GM12878 (cell line): ENCODE measurements around the gene FNTB. TPM values are rescaled to one million over a fixed set of nuclear protein-coding genes. Genes with fewer than 3 reads are reported as not detected.

Experiments
- ATAC-seq: fragments of 200-7000 bp; cut with Tn5 transposase; 3 replicates; pipeline ENCODE4 v1.9.1; 2020; ENCODE audit warnings: mild to moderate bottlenecking, moderate library complexity
- BruUV-seq: library from RNA; stranded (reverse); fragments of 400-500 nt; replicated peaks from 2 replicates; lab custom pipeline; 2021; lab: Mats Ljungman, UMichigan
- CTCF ChIA-PET: fragments of 300-600 bp; sonication (Branson Sonifier 250); formaldehyde crosslinking; extraction: SDS; loops from one replicate; lab custom pipeline; 2021; ENCODE audit warnings: inconsistent platforms; lab: Yijun Ruan, JAX
- POLR2A ChIA-PET: fragments of 350-600 bp; formaldehyde crosslinking; extraction: SDS; loops from one replicate; lab custom pipeline; 2021; ENCODE audit warnings: inconsistent platforms; lab: Charles Lee
- RAD21 ChIA-PET: fragments of 300-600 bp; sonication (Branson Sonifier 250); formaldehyde crosslinking; loops from one replicate; lab custom pipeline; 2023; ENCODE audit warnings: antibody characterized with exemption; ENCODE audit not compliant: unreplicated experiment; lab: Charles Lee
- SMC1A ChIA-PET: fragments of 300-600 bp; sonication (Branson Sonifier 250); formaldehyde crosslinking; loops from one replicate; lab custom pipeline; 2023; ENCODE audit not compliant: unreplicated experiment, uncharacterized antibody; lab: Charles Lee
- DNase-seq: peaks from one replicate; pipeline ENCODE4 v3.0.0-alpha.2; 2011; ENCODE audit warnings: low read depth, low spot score
- FAIRE-seq: peaks from 3 replicates; lab custom pipeline; 2011; peaks lifted over from hg19 to GRCh38; lab: Jason Lieb, UNC
- H2AFZ ChIP-seq: 2 replicates; pipeline ENCODE4 v1.6.0; 2011; ENCODE audit warnings: low read depth, low read length, control low read depth; ENCODE audit not compliant: control insufficient read depth
- H3K27ac ChIP-seq: 2 replicates; pipeline ENCODE4 v1.5.1; 2011; ENCODE audit warnings: control low read depth; ENCODE audit not compliant: control insufficient read depth, insufficient read depth
- H3K27me3 ChIP-seq, 2 experiments: replicated peaks in 1 of 2; 2 replicates each; pipeline versions ENCODE4 v1.6.0 to v1.6.1; 2011; ENCODE audit warnings: low read length in 1 of 2; ENCODE audit not compliant: control insufficient read depth in 2 of 2, insufficient read depth in 2 of 2
- H3K36me3 ChIP-seq, 2 experiments: 2 replicates each; pipeline ENCODE4 v1.5.1; 2011; ENCODE audit warnings: low read length in 1 of 2; ENCODE audit not compliant: control insufficient read depth in 2 of 2, insufficient read depth in 2 of 2
- H3K4me1 ChIP-seq: 2 replicates; pipeline ENCODE4 v1.6.1; 2011; ENCODE audit warnings: mild to moderate bottlenecking, low read length, moderate library complexity, mixed read lengths; ENCODE audit not compliant: control insufficient read depth, insufficient read depth
- H3K4me2 ChIP-seq: 2 replicates; pipeline ENCODE4 v1.6.0; 2011; ENCODE audit warnings: control low read depth; ENCODE audit not compliant: control insufficient read depth, insufficient read depth
- H3K4me3 ChIP-seq: fragments of 200-600 bp; sonication (generic); 2 replicates; pipeline ENCODE4 v1.5.1; 2016
- H3K79me2 ChIP-seq: 2 replicates; pipeline ENCODE4 v1.6.0; 2011; ENCODE audit warnings: low read length; ENCODE audit not compliant: control insufficient read depth, insufficient read depth
- H3K9ac ChIP-seq: 2 replicates; pipeline ENCODE4 v1.8.0; 2011; ENCODE audit warnings: low read length, control low read depth, mixed read lengths; ENCODE audit not compliant: control insufficient read depth, insufficient read depth
- H3K9me3 ChIP-seq: replicated peaks from 3 replicates; pipeline ENCODE4 v1.5.1; 2011; ENCODE audit warnings: mild to moderate bottlenecking, low read length; ENCODE audit not compliant: control insufficient read depth, insufficient read depth
- H4K20me1 ChIP-seq: 2 replicates; pipeline ENCODE4 v1.6.0; 2011; ENCODE audit not compliant: control insufficient read depth, insufficient read depth
- BMI1 ChIP-seq: fragments of 450-650 bp; IDR thresholded peaks from 2 replicates; pipeline ENCODE4 v1.6.1; 2016; ENCODE audit warnings: mild to moderate bottlenecking, moderate library complexity, borderline replicate concordance
- EZH2 ChIP-seq: IDR thresholded peaks from 2 replicates; pipeline ENCODE4 v1.6.1; 2012; ENCODE audit warnings: low read depth, mild to moderate bottlenecking, control low read depth, inconsistent platforms, low read length, borderline replicate concordance; ENCODE audit not compliant: control insufficient read depth
- FOXK2 ChIP-seq: fragments of 450-650 bp; IDR thresholded peaks from 2 replicates; pipeline ENCODE4 v1.6.1; 2017; ENCODE audit warnings: mild to moderate bottlenecking, moderate library complexity
- MXI1 ChIP-seq: fragments of 150-350 bp; IDR thresholded peaks from 2 replicates; pipeline ENCODE4 v1.6.1; 2011; ENCODE audit warnings: low read depth, mild to moderate bottlenecking, inconsistent platforms, low read length, improper control_type of control experiment
- MYB ChIP-seq: fragments of 150-350 bp; IDR thresholded peaks from 2 replicates; pipeline ENCODE4 v1.6.1; 2014; ENCODE audit warnings: mild to moderate bottlenecking, low read depth, low read length, borderline replicate concordance
- PML ChIP-seq: IDR thresholded peaks from 2 replicates; pipeline ENCODE4 v1.6.1; 2012; ENCODE audit warnings: low read length, inconsistent platforms
- POU2F2 ChIP-seq: IDR thresholded peaks from 3 replicates; pipeline ENCODE4 v1.6.1; 2011; ENCODE audit warnings: low read depth, mild to moderate bottlenecking, low read length, borderline replicate concordance
- SREBF1 ChIP-seq: IDR thresholded peaks from 2 replicates; pipeline ENCODE4 v1.6.1; 2012; ENCODE audit warnings: mild to moderate bottlenecking, low read length
- ZZZ3 ChIP-seq: IDR thresholded peaks from 2 replicates; pipeline ENCODE4 v1.6.1; 2011; ENCODE audit warnings: low read depth; ENCODE audit not compliant: control insufficient read depth, insufficient read length
- WGBS: methylation state at CpG from one replicate; pipeline ENCODE4 v1.1.6; 2016; ENCODE audit warnings: low lambda C conversion rate; ENCODE audit not compliant: insufficient replicate concordance, insufficient coverage; ENCODE audit errors: missing lambda C conversion rate; 5-methylcytosine and 5-hydroxymethylcytosine counted together
- in situ Hi-C: fragments of 300-500 bp; cut with MboI; formaldehyde crosslinking; loops from 9 replicates; pipeline ENCODE4 v1.14.3; 2018; ENCODE audit warnings: mixed read lengths
- intact Hi-C: fragments of 100-400 bp; cut with micrococcal nuclease; formaldehyde crosslinking; loops from one replicate; pipeline ENCODE4 v1.14.2; 2022; ENCODE audit not compliant: unreplicated experiment
- polyA plus RNA-seq, 11 experiments: library from polyadenylated mRNA; depleted of rRNA in 4 of 11; unstranded in 6 of 11; stranded (reverse) in 5 of 11; fragments of >200 nt; fragmentation: Nextera tagmentation in 4 of 11; fragmentation: Illumina TruSeq in 1 of 11; extraction: Ambion mirVana in 4 of 11; extraction: Trizol in 1 of 11; gene quantifications; 1 replicate in 1 of 11; 2 replicates in 10 of 11; pipeline versions ENCODE4 v1.2.1 to v1.2.3, GENCODE V29; 2011 to 2016; ENCODE audit warnings: inconsistent platforms in 2 of 11, missing spikeins in 2 of 11, low read depth in 1 of 11
- total RNA-seq, 4 experiments: library from RNA; depleted of rRNA in 3 of 4; stranded (reverse); fragments of >200 nt in 3 of 4; fragmentation: Illumina TruSeq in 1 of 4; extraction: Trizol in 1 of 4; gene quantifications; 2 replicates each; pipeline versions ENCODE4 v1.2.1 to v1.2.3, GENCODE V29; 2013 to 2021
- TF ChIP-seq, protein P1 (sequence below): IDR thresholded peaks from 2 replicates; pipeline ENCODE4 v1.6.1; 2011; ENCODE audit warnings: borderline replicate concordance, low read depth, mild to moderate bottlenecking, moderate library complexity, mixed read lengths, low read length; ENCODE audit not compliant: insufficient read depth; ENCODE audit errors: extremely low read length
- TF ChIP-seq, protein P2 (sequence below): fragments of 150-350 bp; IDR thresholded peaks from 2 replicates; pipeline ENCODE4 v1.6.1; 2014; ENCODE audit warnings: mild to moderate bottlenecking, low read depth, low read length
- TF ChIP-seq, protein P3 (sequence below): fragments of 450-650 bp; IDR thresholded peaks from 2 replicates; pipeline ENCODE4 v1.6.1; 2017; ENCODE audit warnings: low read depth, mild to moderate bottlenecking, moderate library complexity

Gene FNTB
- total and polyA plus RNA-seq, 10 of the 15 experiments (the other 5 are each of a cell fraction or from before 2014, with no cell fraction given) = 10.4 to 25.1 (median 16.7) TPM

DNA sequence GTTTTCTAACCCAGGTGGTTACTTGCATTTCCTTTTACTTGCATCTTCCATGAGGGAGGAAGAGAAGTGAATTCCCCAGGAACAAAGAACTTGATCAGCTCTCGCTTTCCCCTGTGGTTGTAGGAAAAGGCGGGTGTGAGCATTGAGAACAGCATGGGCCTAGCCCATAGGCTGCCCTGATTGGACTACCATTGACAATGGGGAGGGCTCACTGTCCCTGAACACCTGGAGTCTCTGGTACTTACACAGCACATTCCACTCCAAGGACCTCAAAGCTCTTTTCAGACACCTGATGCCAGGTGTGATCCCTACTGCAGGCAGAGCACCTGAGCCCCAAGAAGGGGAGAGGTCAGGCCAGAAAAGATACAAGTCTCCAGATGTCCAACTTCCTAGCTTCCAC lies 90.6 kb downstream of the FNTB start:
- Histone ChIP-seq H3K36me3 (peaks cover 21 to 26% of the 10 kb centered on the region in 2 experiments), H3K4me2 (no peak overlapping the region), H4K20me1 (no peaks in the 10 kb centered on the region), H3K4me1 (no peaks in the 10 kb centered on the region), H3K9ac (no peak overlapping the region), H3K4me3 (no peak overlapping the region), H3K27ac (no peak overlapping the region), H3K9me3 (no peaks in the 10 kb centered on the region), H3K79me2 (no peaks in the 10 kb centered on the region; the same call in 1 of the 2 replicates), H3K27me3 (no peaks in the 10 kb centered on the region), H2AFZ (no peak overlapping the region)
- intact Hi-C loops (no loop called here), in situ Hi-C loops (no loop called here)
- CTCF ChIA-PET = no interaction called here
- RAD21 ChIA-PET = no interaction called here
- BruUV-seq = no TSS peak
- 100% methylated on average over 2 of the region's 2 CpGs for WGBS
- ATAC-seq (no peak), FAIRE-seq (no peak), DNase-seq (no peak)
- POLR2A ChIA-PET = no interaction called here
- SMC1A ChIA-PET = no interaction called here
- TF ChIP-seq, protein P1, sequence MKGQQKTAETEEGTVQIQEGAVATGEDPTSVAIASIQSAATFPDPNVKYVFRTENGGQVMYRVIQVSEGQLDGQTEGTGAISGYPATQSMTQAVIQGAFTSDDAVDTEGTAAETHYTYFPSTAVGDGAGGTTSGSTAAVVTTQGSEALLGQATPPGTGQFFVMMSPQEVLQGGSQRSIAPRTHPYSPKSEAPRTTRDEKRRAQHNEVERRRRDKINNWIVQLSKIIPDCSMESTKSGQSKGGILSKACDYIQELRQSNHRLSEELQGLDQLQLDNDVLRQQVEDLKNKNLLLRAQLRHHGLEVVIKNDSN = no peak
- no peak for TF ChIP-seq BMI1
- TF ChIP-seq EZH2 = no peak
- no peak for TF ChIP-seq POU2F2
- TF ChIP-seq SREBF1 = no peak
- no peak for TF ChIP-seq MYB
- TF ChIP-seq, protein P2, sequence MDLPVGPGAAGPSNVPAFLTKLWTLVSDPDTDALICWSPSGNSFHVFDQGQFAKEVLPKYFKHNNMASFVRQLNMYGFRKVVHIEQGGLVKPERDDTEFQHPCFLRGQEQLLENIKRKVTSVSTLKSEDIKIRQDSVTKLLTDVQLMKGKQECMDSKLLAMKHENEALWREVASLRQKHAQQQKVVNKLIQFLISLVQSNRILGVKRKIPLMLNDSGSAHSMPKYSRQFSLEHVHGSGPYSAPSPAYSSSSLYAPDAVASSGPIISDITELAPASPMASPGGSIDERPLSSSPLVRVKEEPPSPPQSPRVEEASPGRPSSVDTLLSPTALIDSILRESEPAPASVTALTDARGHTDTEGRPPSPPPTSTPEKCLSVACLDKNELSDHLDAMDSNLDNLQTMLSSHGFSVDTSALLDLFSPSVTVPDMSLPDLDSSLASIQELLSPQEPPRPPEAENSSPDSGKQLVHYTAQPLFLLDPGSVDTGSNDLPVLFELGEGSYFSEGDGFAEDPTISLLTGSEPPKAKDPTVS = no peak
- no peak for TF ChIP-seq MXI1
- TF ChIP-seq PML = no peak
- TF ChIP-seq, protein P3, sequence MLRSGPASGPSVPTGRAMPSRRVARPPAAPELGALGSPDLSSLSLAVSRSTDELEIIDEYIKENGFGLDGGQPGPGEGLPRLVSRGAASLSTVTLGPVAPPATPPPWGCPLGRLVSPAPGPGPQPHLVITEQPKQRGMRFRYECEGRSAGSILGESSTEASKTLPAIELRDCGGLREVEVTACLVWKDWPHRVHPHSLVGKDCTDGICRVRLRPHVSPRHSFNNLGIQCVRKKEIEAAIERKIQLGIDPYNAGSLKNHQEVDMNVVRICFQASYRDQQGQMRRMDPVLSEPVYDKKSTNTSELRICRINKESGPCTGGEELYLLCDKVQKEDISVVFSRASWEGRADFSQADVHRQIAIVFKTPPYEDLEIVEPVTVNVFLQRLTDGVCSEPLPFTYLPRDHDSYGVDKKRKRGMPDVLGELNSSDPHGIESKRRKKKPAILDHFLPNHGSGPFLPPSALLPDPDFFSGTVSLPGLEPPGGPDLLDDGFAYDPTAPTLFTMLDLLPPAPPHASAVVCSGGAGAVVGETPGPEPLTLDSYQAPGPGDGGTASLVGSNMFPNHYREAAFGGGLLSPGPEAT = no peak
- no peak for TF ChIP-seq ZZZ3
- no peak for TF ChIP-seq FOXK2
